ENCODE measurements around the gene RAB42. TPM values are rescaled to one million over a fixed set of nuclear protein-coding genes. Genes with fewer than 3 reads are reported as not detected.
"Not testable (repeated sequence)": the region's sequence is repeated elsewhere in the genome, so short reads cannot be mapped to it uniquely, and the experiment has no call there.

The RAB42 gene
- total RNA-seq, result not detected

GRCh38 chr1:28591708-28592320, at the start of gene RAB42:
Gene RAB42 (plus strand): TSS chr1:28592265. CDS start chr1:28592512, 247 bp downstream.
- DNase-seq, result no peak

GRCh38 chr1:28545246-28545628, 46.8 kb upstream of the RAB42 start:
- no peak for DNase-seq

GRCh38 chr1:28548318-28548717, 43.7 kb upstream of the RAB42 start:
- no peak for DNase-seq

GRCh38 chr1:28551381-28551780, 40.7 kb upstream of the RAB42 start:
- no peak for DNase-seq

GRCh38 chr1:28552758-28553663, 39.1 kb upstream of the RAB42 start, which contains the start of gene TRNAU1AP:
Gene TRNAU1AP (plus strand): TSS chr1:28553085. CDS start chr1:28553111, 26 bp downstream.
- peak; percentile 95 for DNase-seq

- no peak for DNase-seq
These were observed 31.2 kb upstream of the RAB42 start for GRCh38 chr1:28560886-28561285.

GRCh38 chr1:28564310-28564709, 27.8 kb upstream of the RAB42 start:
- DNase-seq, result no peak

GRCh38 chr1:28565040-28565439, 27.0 kb upstream of the RAB42 start:
- no peak for DNase-seq

- no peak for DNase-seq
These were observed 26.3 kb upstream of the RAB42 start for GRCh38 chr1:28565726-28566125.

GRCh38 chr1:28566931-28567330, 25.1 kb upstream of the RAB42 start:
- DNase-seq, result no peak

- DNase-seq, result no peak
These were observed 20.2 kb upstream of the RAB42 start for GRCh38 chr1:28571911-28572310.

GRCh38 chr1:28572891-28573290, 19.2 kb upstream of the RAB42 start:
- DNase-seq, result not testable (repeated sequence)

GRCh38 chr1:28573564-28573963, 18.5 kb upstream of the RAB42 start:
- no peak for DNase-seq

- no peak for DNase-seq
These were observed 14.9 kb upstream of the RAB42 start for GRCh38 chr1:28577052-28577678.

GRCh38 chr1:28577738-28578536, 14.1 kb upstream of the RAB42 start:
- no peak for DNase-seq

- no peak for DNase-seq
These were observed 13.3 kb upstream of the RAB42 start for GRCh38 chr1:28578696-28579218.

GRCh38 chr1:28579401-28579800, 12.7 kb upstream of the RAB42 start:
- no peak for DNase-seq

GRCh38 chr1:28580722-28581530, 11.1 kb upstream of the RAB42 start:
- DNase-seq, result peak; percentile 42

GRCh38 chr1:28581531-28582247, 10.4 kb upstream of the RAB42 start:
- peak; percentile 89 for DNase-seq

- no peak for DNase-seq
These were observed 9.8 kb upstream of the RAB42 start for GRCh38 chr1:28582248-28582615.
